ENCODE measurements around the gene ADAMTS7.

- TF ChIP-seq CTCF (IDR thresholded peaks at IDR 0.05), result no peak
- TF ChIP-seq POLR2A (IDR thresholded peaks at IDR 0.05), result no peak
Observed at GRCh38 chr15:78841376-78841706, 30.1 kb upstream of the ADAMTS7 start.

Measured in uterus (tissue), 2 donors.